BLaER1 (cell line): ENCODE data around the gene CISD3.

Experiments used
- H3K27ac ChIP-seq: shearing (Covaris generic); formaldehyde crosslinking; 2 replicates; pipeline ENCODE4 v1.8.1; 2022
- H3K27me3 ChIP-seq: shearing (Covaris generic); formaldehyde crosslinking; 2 replicates; pipeline ENCODE4 v1.8.1; 2022
- H3K36me3 ChIP-seq: shearing (Covaris generic); formaldehyde crosslinking; 2 replicates; pipeline ENCODE4 v1.8.1; 2022
- H3K4me1 ChIP-seq: shearing (Covaris generic); formaldehyde crosslinking; 2 replicates; pipeline ENCODE4 v1.8.1; 2022
- H3K4me2 ChIP-seq: shearing (Covaris generic); formaldehyde crosslinking; 2 replicates; pipeline ENCODE4 v1.8.1; 2022
- H3K4me3 ChIP-seq: shearing (Covaris generic); formaldehyde crosslinking; 2 replicates; pipeline ENCODE4 v1.8.1; 2022
- H3K9ac ChIP-seq: shearing (Covaris generic); formaldehyde crosslinking; 2 replicates; pipeline ENCODE4 v1.8.1; 2022
- H3K9me3 ChIP-seq: shearing (Covaris generic); formaldehyde crosslinking; 2 replicates; pipeline ENCODE4 v1.8.1; 2022
- H4K20me1 ChIP-seq: shearing (Covaris generic); formaldehyde crosslinking; 2 replicates; pipeline ENCODE4 v1.8.1; 2022
- Cebpa-rat ChIP-seq: shearing (Covaris generic); IDR thresholded peaks from 2 replicates; pipeline ENCODE4 v1.8.1; 2022

The CISD3 gene

GRCh38 chr17:38702166-38702915 is 27.8 kb upstream of the CISD3 start:
- H3K4me2 ChIP-seq, result peak overlapping the region; percentile 94
- peaks cover 38% of the 10 kb centered on the region for H3K4me1 ChIP-seq
- no peaks in the 10 kb centered on the region for H3K27me3 ChIP-seq
- TF ChIP-seq Cebpa-rat, result no peak
- peak overlapping the region; percentile 99 for H3K9ac ChIP-seq
- no peaks in the 10 kb centered on the region for H3K9me3 ChIP-seq
- peaks cover 14% of the 10 kb centered on the region for H4K20me1 ChIP-seq
- H3K27ac ChIP-seq, result peak overlapping the region; percentile 99
- H3K36me3 ChIP-seq, result peaks cover 4% of the 10 kb centered on the region
- H3K4me3 ChIP-seq, result peak overlapping the region; percentile 97

DNA sequence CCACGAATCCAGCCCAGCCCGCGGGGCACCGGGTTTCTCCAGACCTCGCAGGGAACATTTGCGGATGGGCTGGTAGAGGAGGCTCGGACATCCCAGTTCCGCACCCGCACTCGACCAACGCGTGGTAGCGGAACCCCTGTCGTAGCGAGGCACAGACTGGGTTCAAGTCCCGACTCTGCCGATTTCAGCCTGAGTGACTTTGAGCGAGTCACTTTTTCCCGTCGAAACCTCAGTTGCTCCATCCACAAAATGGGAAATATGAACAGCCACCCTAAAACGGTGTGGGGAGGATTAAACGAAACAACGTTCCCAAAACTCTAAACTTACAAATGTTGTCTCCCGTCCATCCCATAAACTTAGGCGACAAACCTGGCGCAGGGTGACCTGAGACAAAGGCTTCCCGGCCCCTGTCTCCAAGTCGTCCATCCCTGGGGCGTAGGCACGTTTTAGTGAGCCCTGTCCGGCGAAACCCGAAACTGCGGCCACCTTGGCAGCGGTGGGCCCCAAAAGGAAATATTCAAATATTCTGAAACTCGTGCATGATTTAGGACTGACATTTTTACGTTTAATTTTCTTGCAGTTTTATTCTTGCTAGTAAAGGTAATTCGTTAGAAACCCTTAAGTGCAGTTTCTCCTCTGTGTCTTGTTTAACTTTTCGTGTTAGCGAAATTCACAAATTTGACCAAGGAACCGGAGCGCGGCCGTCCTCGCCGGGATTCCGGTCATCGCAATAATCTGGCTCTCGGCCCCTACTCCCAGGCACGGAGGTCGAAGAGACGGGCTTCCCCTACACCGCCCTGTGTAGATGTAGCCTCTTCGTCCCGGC is 27.0 kb upstream of the CISD3 start:
- Histone ChIP-seq H3K9me3 (no peaks in the 10 kb centered on the region), H3K4me2 (peak overlapping the region; percentile 94), H3K27me3 (no peaks in the 10 kb centered on the region), H3K27ac (peak overlapping the region; percentile 99), H4K20me1 (peaks cover 22% of the 10 kb centered on the region), H3K36me3 (peaks cover 12% of the 10 kb centered on the region), H3K4me3 (peak overlapping the region; percentile 97), H3K4me1 (peaks cover 43% of the 10 kb centered on the region), H3K9ac (peak overlapping the region; percentile 99)
- TF ChIP-seq Cebpa-rat, result no peak

DNA sequence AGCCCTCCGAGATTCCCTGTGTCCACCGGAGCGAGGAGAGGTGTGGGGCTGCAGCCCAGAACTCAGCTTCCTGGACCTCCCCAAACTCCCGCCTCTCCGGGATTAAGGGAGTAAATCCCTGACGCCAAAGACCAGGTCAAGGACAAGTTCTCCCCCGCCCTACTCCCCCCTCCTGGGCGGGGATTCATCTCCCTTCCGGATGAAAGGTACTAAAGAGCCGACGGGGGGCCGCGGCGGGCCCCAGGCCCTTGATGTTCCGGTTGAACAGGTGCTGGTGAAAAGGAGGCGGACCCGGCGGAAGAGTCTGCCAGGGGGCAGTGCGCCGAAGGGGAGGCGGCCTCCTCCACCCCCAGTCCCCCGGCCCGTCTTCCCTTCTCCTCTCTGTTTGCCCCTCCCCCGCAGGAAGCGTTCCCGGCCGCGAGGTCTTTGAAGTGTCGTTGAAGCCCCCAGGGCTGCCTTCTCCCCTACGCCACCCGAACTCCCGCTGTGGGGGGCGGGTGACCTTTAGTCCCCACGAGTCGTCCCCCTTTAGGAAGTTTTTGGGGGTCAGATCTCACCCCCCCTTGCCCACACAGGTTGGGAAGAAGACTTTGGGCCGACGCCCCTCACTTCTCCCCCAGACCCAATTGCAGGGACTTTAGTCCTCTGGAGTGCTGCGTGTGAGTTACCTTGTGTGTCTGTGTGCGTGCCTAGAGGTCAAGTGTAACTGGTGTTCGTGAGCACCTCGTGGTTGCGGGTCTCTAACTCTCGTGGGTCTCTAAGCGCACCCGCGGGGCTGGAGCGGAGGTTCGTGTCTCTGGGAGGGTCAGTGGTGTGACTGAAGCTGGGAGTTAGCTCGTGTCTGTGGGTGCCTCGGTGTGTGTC is 26.2 kb upstream of the CISD3 start:
- H3K9ac ChIP-seq, result peak overlapping the region; percentile 99

DNA sequence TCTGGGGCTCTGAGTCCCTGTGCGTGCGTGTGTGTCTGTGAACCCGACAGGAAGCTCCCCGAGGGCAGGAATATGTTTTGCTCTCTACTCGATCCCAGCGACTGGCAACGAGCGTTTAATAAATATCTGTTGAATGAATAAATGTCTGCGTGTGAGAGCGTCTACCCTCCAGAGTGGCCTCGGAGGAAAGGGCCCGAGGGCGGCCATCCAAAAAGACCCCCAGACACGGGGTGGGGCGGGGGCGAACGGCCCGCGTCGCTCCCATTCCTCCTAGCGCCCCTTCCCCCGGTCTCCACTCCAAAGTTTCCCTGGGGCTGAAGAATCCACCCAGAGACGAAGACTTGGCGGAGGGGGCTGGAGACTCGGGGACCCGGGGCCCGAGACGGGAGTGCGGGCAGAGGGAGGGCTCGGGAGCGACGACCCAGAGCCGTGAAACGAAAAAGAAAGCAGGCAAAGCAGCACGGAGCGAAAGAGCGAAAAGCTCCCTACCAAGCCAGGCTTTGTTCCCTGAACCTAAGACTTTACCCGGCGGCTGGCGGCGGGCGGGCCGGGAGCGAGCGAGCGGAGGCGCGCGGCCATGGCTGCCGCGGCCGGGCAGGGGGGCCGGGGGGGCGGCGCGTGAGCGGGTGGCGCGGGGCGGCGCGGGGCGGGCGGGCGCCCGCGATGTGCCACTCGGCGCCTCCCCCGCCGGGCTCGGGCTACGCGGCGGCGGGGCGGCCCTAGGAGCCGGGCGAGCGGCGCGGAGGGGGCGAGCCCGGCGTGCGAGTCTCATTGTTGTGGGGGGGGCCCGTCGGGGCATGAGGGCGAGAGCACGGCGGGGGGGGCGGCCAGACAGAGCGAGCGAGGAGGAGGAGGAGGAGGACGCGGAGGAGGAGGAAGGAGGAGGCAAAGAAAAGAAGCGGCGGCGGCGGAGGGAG is 25.3 kb upstream of the CISD3 start, which contains the start of gene MLLT6:
MLLT6 (plus strand) TSS at position 668 of the 917 bp plus-strand sequence. CDS start 360 bp downstream, outside the sequence.
- Histone ChIP-seq H3K27ac (peak within 1 kb of the TSS; percentile 99), H3K27me3 (no peaks in the 10 kb centered on the region)

More for the DNA sequence above, 26.2 kb upstream of the CISD3 start:
- Histone ChIP-seq H3K36me3 (peaks cover 21% of the 10 kb centered on the region), H3K4me1 (peaks cover 51% of the 10 kb centered on the region), H4K20me1 (peaks cover 31% of the 10 kb centered on the region), H3K27me3 (no peaks in the 10 kb centered on the region), H3K4me2 (peak overlapping the region; percentile 94), H3K4me3 (peak overlapping the region; percentile 97), H3K27ac (peak overlapping the region; percentile 99), H3K9me3 (no peaks in the 10 kb centered on the region)
- TF ChIP-seq Cebpa-rat, result no peak

DNA sequence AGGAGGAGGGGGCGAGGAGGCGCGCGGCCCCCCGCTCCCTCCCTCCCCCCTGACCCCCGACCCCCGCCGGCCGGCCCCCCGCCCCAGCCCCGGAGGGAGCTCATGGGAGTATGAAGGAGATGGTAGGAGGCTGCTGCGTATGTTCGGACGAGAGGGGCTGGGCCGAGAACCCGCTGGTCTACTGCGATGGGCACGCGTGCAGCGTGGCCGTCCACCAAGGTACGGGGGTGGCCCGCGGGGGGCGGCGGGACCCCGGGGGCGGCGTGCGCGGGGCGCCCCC is 24.7 kb upstream of the CISD3 start:
- H3K4me2 ChIP-seq, result peak overlapping the region; percentile 93
- H3K9me3 ChIP-seq, result no peaks in the 10 kb centered on the region
- H3K9ac ChIP-seq, result peak overlapping the region; percentile 99
- TF ChIP-seq Cebpa-rat, result no peak
- peaks cover 36% of the 10 kb centered on the region for H3K36me3 ChIP-seq
- peak overlapping the region; percentile 97 for H3K4me3 ChIP-seq
- H3K4me1 ChIP-seq, result peaks cover 64% of the 10 kb centered on the region
- H3K27ac ChIP-seq, result peak overlapping the region; percentile 99
- H3K27me3 ChIP-seq, result no peaks in the 10 kb centered on the region
- peaks cover 46% of the 10 kb centered on the region for H4K20me1 ChIP-seq

More for the DNA sequence above, 25.3 kb upstream of the CISD3 start, which contains the start of gene MLLT6:
- H3K9me3 ChIP-seq, result no peaks in the 10 kb centered on the region
- peak within 1 kb of the TSS; percentile 97 for H3K4me3 ChIP-seq
- TF ChIP-seq Cebpa-rat, result no peak
- peak within 1 kb of the TSS; percentile 99 for H3K9ac ChIP-seq
- H3K4me2 ChIP-seq, result peak within 1 kb of the TSS; percentile 94
- peaks cover 40% of the 10 kb centered on the region for H4K20me1 ChIP-seq
- peaks cover 30% of the 10 kb centered on the region for H3K36me3 ChIP-seq
- H3K4me1 ChIP-seq, result peaks cover 60% of the 10 kb centered on the region

GRCh38 chr17:38705803-38706504 is 24.2 kb upstream of the CISD3 start:
- TF ChIP-seq Cebpa-rat, result no peak
- H4K20me1 ChIP-seq, result peaks cover 50% of the 10 kb centered on the region
- peak overlapping the region; percentile 99 for H3K9ac ChIP-seq
- peak overlapping the region; percentile 99 for H3K27ac ChIP-seq
- peaks cover 64% of the 10 kb centered on the region for H3K4me1 ChIP-seq
- no peaks in the 10 kb centered on the region for H3K27me3 ChIP-seq
- peak overlapping the region; percentile 93 for H3K4me2 ChIP-seq
- H3K9me3 ChIP-seq, result no peaks in the 10 kb centered on the region
- peaks cover 36% of the 10 kb centered on the region for H3K36me3 ChIP-seq
- H3K4me3 ChIP-seq, result peak overlapping the region; percentile 97

- H3K27ac ChIP-seq, result peak overlapping the region; percentile 99
- H3K4me3 ChIP-seq, result peak overlapping the region; percentile 97
- H3K9me3 ChIP-seq, result no peaks in the 10 kb centered on the region
- H3K9ac ChIP-seq, result peak overlapping the region; percentile 99
- H4K20me1 ChIP-seq, result peaks cover 56% of the 10 kb centered on the region
- H3K4me2 ChIP-seq, result peak overlapping the region; percentile 93
- peaks cover 36% of the 10 kb centered on the region for H3K36me3 ChIP-seq
- TF ChIP-seq Cebpa-rat, result no peak
- no peaks in the 10 kb centered on the region for H3K27me3 ChIP-seq
- H3K4me1 ChIP-seq, result peaks cover 64% of the 10 kb centered on the region
These were observed 23.5 kb upstream of the CISD3 start for GRCh38 chr17:38706505-38707216.
